ENCODE data around the gene AFF1. TPM values are rescaled to one million over a fixed set of nuclear protein-coding genes. Genes with fewer than 3 reads are reported as not detected.

Gene AFF1
- total and polyA plus RNA-seq, 2 donors (not counting 1 experiment from before 2014, with no cell fraction given) = 15.5 to 21.1 TPM

GRCh38 chr4:86917212-86918039, 17.4 kb upstream of the AFF1 start:
- H3K9ac ChIP-seq (ENCODE audit: insufficient read depth, low read length) = no peak overlapping the region
- DNase-seq (ENCODE audit: low read depth in 2 of 2) = no peak
- no peaks in the 10 kb centered on the region for H3K9me3 ChIP-seq (ENCODE audit: control insufficient read depth, insufficient read depth, low read depth, low read length)
- H3K36me3 ChIP-seq (ENCODE audit: control insufficient read depth, insufficient read depth, low read length) = no peaks in the 10 kb centered on the region
- H3K4me3 ChIP-seq (replicated peaks in 1 of 4; ENCODE audit: control extremely low read depth in 1 of 4, insufficient read depth in 1 of 4, low read depth in 3 of 4, low read length in 4 of 4) = no peak overlapping the region
- H3K4me2 ChIP-seq (ENCODE audit: extremely low read depth, insufficient read depth, low read length) = no peak overlapping the region
- H3K4me1 ChIP-seq (ENCODE audit: control insufficient read depth, extremely low read depth, insufficient read depth, low read length) = no peaks in the 10 kb centered on the region
- no peaks in the 10 kb centered on the region for H3K79me2 ChIP-seq (ENCODE audit: control insufficient read depth, insufficient read depth, low read length)
- TF ChIP-seq CTCF (conservative IDR thresholded peaks at IDR 0.05 in 1 of 2, IDR thresholded peaks at IDR 0.05 in 1 of 2; ENCODE audit: low read depth in 1 of 2, low read length in 2 of 2) (no peak), EZH2 (IDR thresholded peaks at IDR 0.05; ENCODE audit: low read length, missing control alignments) (no peak)
- no peaks in the 10 kb centered on the region for H3K27me3 ChIP-seq (ENCODE audit: control insufficient read depth, insufficient read depth, low read length)
- H4K20me1 ChIP-seq (ENCODE audit: control insufficient read depth, extremely low read depth, insufficient read depth, low read length) = no peaks in the 10 kb centered on the region
- no peak overlapping the region for H2AFZ ChIP-seq (ENCODE audit: low read length)
- H3K27ac ChIP-seq (ENCODE audit: insufficient read depth, low read length) = no peak overlapping the region

- H4K20me1 ChIP-seq (ENCODE audit: control insufficient read depth, extremely low read depth, insufficient read depth, low read length) = no peaks in the 10 kb centered on the region
- TF ChIP-seq CTCF (conservative IDR thresholded peaks at IDR 0.05 in 1 of 2, IDR thresholded peaks at IDR 0.05 in 1 of 2; ENCODE audit: low read depth in 1 of 2, low read length in 2 of 2) (no peak), EZH2 (IDR thresholded peaks at IDR 0.05; ENCODE audit: low read length, missing control alignments) (no peak)
- H3K27me3 ChIP-seq (ENCODE audit: control insufficient read depth, insufficient read depth, low read length) = no peaks in the 10 kb centered on the region
- H3K4me2 ChIP-seq (ENCODE audit: extremely low read depth, insufficient read depth, low read length) = no peak overlapping the region
- no peaks in the 10 kb centered on the region for H3K36me3 ChIP-seq (ENCODE audit: control insufficient read depth, insufficient read depth, low read length)
- H3K4me3 ChIP-seq (replicated peaks in 1 of 4; ENCODE audit: control extremely low read depth in 1 of 4, insufficient read depth in 1 of 4, low read depth in 3 of 4, low read length in 4 of 4) = no peak overlapping the region
- DNase-seq (ENCODE audit: low read depth in 2 of 2) = peak; percentile 52 to 73
- H3K4me1 ChIP-seq (ENCODE audit: control insufficient read depth, extremely low read depth, insufficient read depth, low read length) = no peaks in the 10 kb centered on the region
- no peak overlapping the region for H3K9ac ChIP-seq (ENCODE audit: insufficient read depth, low read length)
- H2AFZ ChIP-seq (ENCODE audit: low read length) = no peak overlapping the region
- no peak overlapping the region for H3K27ac ChIP-seq (ENCODE audit: insufficient read depth, low read length)
- no peaks in the 10 kb centered on the region for H3K9me3 ChIP-seq (ENCODE audit: control insufficient read depth, insufficient read depth, low read depth, low read length)
- no peaks in the 10 kb centered on the region for H3K79me2 ChIP-seq (ENCODE audit: control insufficient read depth, insufficient read depth, low read length)
Observed at GRCh38 chr4:86918539-86919072, 16.2 kb upstream of the AFF1 start.

- Histone ChIP-seq H3K36me3 (ENCODE audit: control insufficient read depth, insufficient read depth, low read length) (no peaks in the 10 kb centered on the region), H3K27ac (ENCODE audit: insufficient read depth, low read length) (no peak overlapping the region), H4K20me1 (ENCODE audit: control insufficient read depth, extremely low read depth, insufficient read depth, low read length) (no peaks in the 10 kb centered on the region), H3K27me3 (ENCODE audit: control insufficient read depth, insufficient read depth, low read length) (no peaks in the 10 kb centered on the region), H3K4me2 (ENCODE audit: extremely low read depth, insufficient read depth, low read length) (no peak overlapping the region), H3K79me2 (ENCODE audit: control insufficient read depth, insufficient read depth, low read length) (no peaks in the 10 kb centered on the region), H3K9ac (ENCODE audit: insufficient read depth, low read length) (no peak overlapping the region), H3K4me1 (ENCODE audit: control insufficient read depth, extremely low read depth, insufficient read depth, low read length) (peaks cover under 1% of the 10 kb centered on the region), H3K9me3 (ENCODE audit: control insufficient read depth, insufficient read depth, low read depth, low read length) (no peaks in the 10 kb centered on the region), H2AFZ (ENCODE audit: low read length) (no peak overlapping the region), H3K4me3 (replicated peaks in 1 of 4; ENCODE audit: control extremely low read depth in 1 of 4, insufficient read depth in 1 of 4, low read depth in 3 of 4, low read length in 4 of 4) (no peak overlapping the region)
- DNase-seq (ENCODE audit: low read depth in 2 of 2) = peak in 1 of 2 donors; percentile 18
- TF ChIP-seq EZH2 (IDR thresholded peaks at IDR 0.05; ENCODE audit: low read length, missing control alignments) (no peak), CTCF (conservative IDR thresholded peaks at IDR 0.05 in 1 of 2, IDR thresholded peaks at IDR 0.05 in 1 of 2; ENCODE audit: low read depth in 1 of 2, low read length in 2 of 2) (no peak)
Observed at GRCh38 chr4:86919561-86920223, 15.1 kb upstream of the AFF1 start.
